HepG2 (cell line): ENCODE measurements around the gene AKR1A1. TPM values are rescaled to one million over a fixed set of nuclear protein-coding genes. Genes with fewer than 3 reads are reported as not detected.

Experiments used
- CCDC6 ChIP-seq: sonication (generic); formaldehyde crosslinking; IDR thresholded peaks from 2 replicates; pipeline ENCODE4 v1.8.1; 2022; ENCODE audit warnings: mild to moderate bottlenecking, missing genetic modification reagents, moderate library complexity
- FOXP1 ChIP-seq, 2 experiments: fragments of 450-650 bp in 1 of 2; IDR thresholded peaks; 2 replicates each; pipeline ENCODE4 v1.6.1; 2017 to 2018; ENCODE audit warnings: antibody characterized with exemption in 1 of 2
- GLMP ChIP-seq: sonication (generic); formaldehyde crosslinking; IDR thresholded peaks from 2 replicates; pipeline ENCODE4 v1.9.0; 2021; ENCODE audit warnings: missing genetic modification reagents, mild to moderate bottlenecking, borderline replicate concordance
- GPBP1L1 ChIP-seq: sonication (generic); formaldehyde crosslinking; IDR thresholded peaks from 2 replicates; pipeline ENCODE4 v1.5.0; 2020; ENCODE audit warnings: mild to moderate bottlenecking, missing genetic modification reagents
- MAFF ChIP-seq: IDR thresholded peaks from 2 replicates; pipeline ENCODE4 v1.6.1; 2011; ENCODE audit warnings: low read depth, low read length, improper control_type of control experiment
- MTF2 ChIP-seq: sonication (generic); formaldehyde crosslinking; IDR thresholded peaks from 2 replicates; pipeline ENCODE4 v1.5.0; 2020; ENCODE audit warnings: missing genetic modification reagents, borderline replicate concordance
- NR2F6 ChIP-seq, 2 experiments: IDR thresholded peaks; 2 replicates each; pipeline ENCODE4 v1.6.1; 2016; ENCODE audit warnings: antibody characterized with exemption in 1 of 2, mild to moderate bottlenecking in 1 of 2
- PREB ChIP-seq: sonication (generic); formaldehyde crosslinking; IDR thresholded peaks from 2 replicates; pipeline ENCODE4 v1.4.0; 2020; ENCODE audit warnings: missing genetic modification reagents
- RORA ChIP-seq: sonication (generic); formaldehyde crosslinking; IDR thresholded peaks from 2 replicates; pipeline ENCODE4 v1.5.0; 2020; ENCODE audit warnings: mild to moderate bottlenecking, missing genetic modification reagents, moderate library complexity
- SAFB2 ChIP-seq: sonication (generic); formaldehyde crosslinking; IDR thresholded peaks from 2 replicates; pipeline ENCODE4 v1.5.1; 2020; ENCODE audit warnings: missing genetic modification reagents, low read depth, mild to moderate bottlenecking, borderline replicate concordance
- SMC3 ChIP-seq: IDR thresholded peaks from 2 replicates; pipeline ENCODE4 v1.6.1; 2011; ENCODE audit warnings: low read length, improper control_type of control experiment
- TCF7L2 ChIP-seq: IDR thresholded peaks from 2 replicates; pipeline ENCODE4 v1.6.1; 2011; ENCODE audit warnings: mild to moderate bottlenecking, low read depth, low read length, moderate library complexity
- TOPORS ChIP-seq: sonication (generic); formaldehyde crosslinking; IDR thresholded peaks from 2 replicates; pipeline ENCODE4 v1.8.0; 2023; ENCODE audit warnings: mild to moderate bottlenecking, missing genetic modification reagents
- ZBTB21 ChIP-seq: sonication (generic); formaldehyde crosslinking; IDR thresholded peaks from 2 replicates; pipeline ENCODE4 v1.4.0; 2020; ENCODE audit warnings: missing genetic modification reagents
- ZFP36L2 ChIP-seq: sonication (generic); formaldehyde crosslinking; IDR thresholded peaks from 2 replicates; pipeline ENCODE4 v1.4.0; 2020; ENCODE audit warnings: missing genetic modification reagents
- ZFP82 ChIP-seq: sonication (generic); formaldehyde crosslinking; IDR thresholded peaks from 2 replicates; pipeline ENCODE4 v1.5.1; 2020; ENCODE audit warnings: mild to moderate bottlenecking, missing genetic modification reagents, borderline replicate concordance
- ZNF256 ChIP-seq: sonication (generic); formaldehyde crosslinking; conservative IDR thresholded peaks from 2 replicates; pipeline ENCODE4 v1.4.0; 2020; ENCODE audit warnings: missing genetic modification reagents
- ZNF333 ChIP-seq: sonication (generic); formaldehyde crosslinking; IDR thresholded peaks from 2 replicates; pipeline ENCODE4 v1.4.0; 2020; ENCODE audit warnings: mild to moderate bottlenecking, missing genetic modification reagents, borderline replicate concordance
- ZNF44 ChIP-seq: sonication (generic); formaldehyde crosslinking; IDR thresholded peaks from 2 replicates; pipeline ENCODE4 v1.5.1; 2020; ENCODE audit warnings: mild to moderate bottlenecking, missing genetic modification reagents
- ZNF543 ChIP-seq: sonication (generic); formaldehyde crosslinking; IDR thresholded peaks from 2 replicates; pipeline ENCODE4 v1.4.0; 2020; ENCODE audit warnings: mild to moderate bottlenecking, missing genetic modification reagents
- ZNF562 ChIP-seq: sonication (generic); formaldehyde crosslinking; IDR thresholded peaks from 2 replicates; pipeline ENCODE4 v1.8.0; 2022; ENCODE audit warnings: missing genetic modification reagents, borderline replicate concordance
- ZNF616 ChIP-seq: sonication (generic); formaldehyde crosslinking; IDR thresholded peaks from 2 replicates; pipeline ENCODE4 v1.5.0; 2020; ENCODE audit warnings: low read depth, mild to moderate bottlenecking, missing genetic modification reagents
- ZNF678 ChIP-seq: sonication (generic); formaldehyde crosslinking; IDR thresholded peaks from 2 replicates; pipeline ENCODE4 v1.4.0; 2020; ENCODE audit warnings: mild to moderate bottlenecking, missing genetic modification reagents
- ZNF713 ChIP-seq: sonication (generic); formaldehyde crosslinking; IDR thresholded peaks from 2 replicates; pipeline ENCODE4 v1.4.0; 2020; ENCODE audit warnings: mild to moderate bottlenecking, missing genetic modification reagents
- polyA plus RNA-seq, 8 experiments: library from polyadenylated mRNA; depleted of rRNA in 3 of 8; stranded (reverse) in 7 of 8; unstranded in 1 of 8; fragments of >200 nt; fragmentation: Illumina TruSeq in 4 of 8; extraction: Trizol in 4 of 8; gene quantifications; 2 replicates each; pipeline versions ENCODE4 v1.2.1 to v1.2.3, GENCODE V29; 2011 to 2016; ENCODE audit warnings: low read depth in 4 of 8, missing spikeins in 1 of 8, mixed read lengths in 1 of 8; ENCODE audit not compliant: insufficient read depth in 1 of 8
- total RNA-seq, 5 experiments: library from RNA; depleted of rRNA; stranded (reverse); fragments of >200 nt; fragmentation: Illumina TruSeq; extraction: Trizol; gene quantifications; 2 replicates each; pipeline ENCODE4 v1.2.3, GENCODE V29; 2016; ENCODE audit warnings: low read depth in 1 of 5

AKR1A1 gene
- total and polyA plus RNA-seq, 2 of the 13 experiments (the other 11 are each of a cell fraction or from before 2014, with no cell fraction given): 181 to 217 TPM

GRCh38 chr1:45550401-45551351 is at the start of gene AKR1A1 (continued):
- TF ChIP-seq ZNF44 (CRISPR knock-in tag): peak; percentile 76; the same call in 1 of the 2 replicates
- TF ChIP-seq NR2F6 (IDR thresholded peaks at IDR 0.05): no peak
- 0 out of 2 replicates have a peak, but pooled peaks have one; percentile 7 for TF ChIP-seq NR2F6 (CRISPR knock-in tag; IDR thresholded peaks at IDR 0.05)
- no peak for TF ChIP-seq PREB (CRISPR knock-in tag)
- peak; percentile 72; the same call in 1 of the 2 replicates for TF ChIP-seq CCDC6 (CRISPR knock-in tag)
- TF ChIP-seq TCF7L2: no peak
- TF ChIP-seq MTF2: no peak
- peak; percentile 79; the same call in 1 of the 2 replicates for TF ChIP-seq SAFB2 (CRISPR knock-in tag)
- TF ChIP-seq ZNF678 (CRISPR knock-in tag): no peak
- no peak; the same call in 1 of the 2 replicates for TF ChIP-seq SMC3
- TF ChIP-seq FOXP1 (IDR thresholded peaks at IDR 0.05): no peak
- TF ChIP-seq FOXP1 (CRISPR knock-in tag; IDR thresholded peaks at IDR 0.05): no peak
- TF ChIP-seq ZBTB21: peak; percentile 14; the same call in 1 of the 2 replicates
- TF ChIP-seq GLMP (CRISPR knock-in tag): no peak
- no peak; the same call in 1 of the 2 replicates for TF ChIP-seq ZFP82
- no peak for TF ChIP-seq MAFF
- peak; percentile 72; the same call in 1 of the 2 replicates for TF ChIP-seq ZNF616 (CRISPR knock-in tag)
- no peak for TF ChIP-seq ZFP36L2 (CRISPR knock-in tag)
- TF ChIP-seq ZNF713: no peak
- 0 out of 2 replicates have a peak, but pooled peaks have one; percentile 46 for TF ChIP-seq ZNF256
- TF ChIP-seq ZNF543: peak; percentile 62; the same call in 1 of the 2 replicates
- no peak for TF ChIP-seq RORA (CRISPR knock-in tag)
- TF ChIP-seq TOPORS (CRISPR knock-in tag): peak; percentile 97
- no peak for TF ChIP-seq GPBP1L1 (CRISPR knock-in tag)
- peak; percentile 57; the same call in 1 of the 2 replicates for TF ChIP-seq ZNF333
- peak; percentile 23; the same call in 1 of the 2 replicates for TF ChIP-seq ZNF562 (CRISPR knock-in tag)
